ENCODE data around the gene COL23A1. TPM values are rescaled to one million over a fixed set of nuclear protein-coding genes. Genes with fewer than 3 reads are reported as not detected.

The COL23A1 gene
- total RNA-seq, 1 experiment from 2014 or later: not detected

GRCh38 chr5:178328826-178329730 lies 261.1 kb downstream of the COL23A1 start:
- H3K79me2 ChIP-seq (ENCODE audit: low read length): no peaks in the 10 kb centered on the region

GRCh38 chr5:178327931-178328711 lies 262.1 kb downstream of the COL23A1 start:
- no peak overlapping the region for H2AFZ ChIP-seq (ENCODE audit: low read length)
- H3K4me2 ChIP-seq (ENCODE audit: low read length): no peak overlapping the region
- no peaks in the 10 kb centered on the region for H3K36me3 ChIP-seq (ENCODE audit: low read depth, low read length)
- no peaks in the 10 kb centered on the region for H4K20me1 ChIP-seq (ENCODE audit: low read length)
- no peak overlapping the region for H3K4me3 ChIP-seq (ENCODE audit: low read length)
- no peaks in the 10 kb centered on the region for H3K9me3 ChIP-seq (ENCODE audit: low read length)
- intact Hi-C loops (cut with micrococcal nuclease): no loop called here
- no peaks in the 10 kb centered on the region for H3K9me2 ChIP-seq (replicated peaks; ENCODE audit: low read length)
- H3K79me2 ChIP-seq (ENCODE audit: low read length): no peaks in the 10 kb centered on the region
- no peak overlapping the region for H3K9ac ChIP-seq (ENCODE audit: low read length)
- ATAC-seq (no peak), DNase-seq (no peak)
- no peaks in the 10 kb centered on the region for H3F3A ChIP-seq (ENCODE audit: low read length, unreplicated experiment)
- H3K4me1 ChIP-seq (ENCODE audit: insufficient read depth, low read length): peaks cover 12% of the 10 kb centered on the region; the same call in 1 of the 2 replicates
- H3K27me3 ChIP-seq (ENCODE audit: low read length): peaks cover 16% of the 10 kb centered on the region
- no peak overlapping the region for H3K27ac ChIP-seq (ENCODE audit: low read length)
- BruUV-seq (replicated peaks): no TSS peak
- ChIA-PET CTCF (no interaction called here), POLR2A (ENCODE audit: unreplicated experiment) (no interaction called here)
- no peak for TF ChIP-seq CTCF (conservative IDR thresholded peaks at IDR 0.05; ENCODE audit: low read depth, low read length)
- TF ChIP-seq EZH2 (IDR thresholded peaks at IDR 0.05; ENCODE audit: low read length, unreplicated experiment): no peak
- no peak for TF ChIP-seq EZH2phosphoT487 (IDR thresholded peaks at IDR 0.05; ENCODE audit: borderline replicate concordance, low read length)

More at GRCh38 chr5:178328826-178329730, 261.1 kb downstream of the COL23A1 start:
- Histone ChIP-seq H2AFZ (ENCODE audit: low read length) (no peak overlapping the region), H3F3A (ENCODE audit: low read length, unreplicated experiment) (no peaks in the 10 kb centered on the region), H3K36me3 (ENCODE audit: low read depth, low read length) (no peaks in the 10 kb centered on the region), H3K4me2 (ENCODE audit: low read length) (no peak overlapping the region), H3K4me3 (ENCODE audit: low read length) (no peak overlapping the region), H3K9ac (ENCODE audit: low read length) (no peak overlapping the region), H3K27me3 (ENCODE audit: low read length) (peaks cover 16% of the 10 kb centered on the region), H3K9me2 (replicated peaks; ENCODE audit: low read length) (no peaks in the 10 kb centered on the region), H3K9me3 (ENCODE audit: low read length) (no peaks in the 10 kb centered on the region), H3K4me1 (ENCODE audit: insufficient read depth, low read length) (peaks cover 12% of the 10 kb centered on the region; the same call in 1 of the 2 replicates), H3K27ac (ENCODE audit: low read length) (no peak overlapping the region), H4K20me1 (ENCODE audit: low read length) (no peaks in the 10 kb centered on the region)
- ATAC-seq (no peak), DNase-seq (no peak)
- ChIA-PET CTCF (no interaction called here), POLR2A (ENCODE audit: unreplicated experiment) (no interaction called here)
- BruUV-seq (replicated peaks): no TSS peak
- TF ChIP-seq CTCF (conservative IDR thresholded peaks at IDR 0.05; ENCODE audit: low read depth, low read length): no peak
- TF ChIP-seq EZH2 (IDR thresholded peaks at IDR 0.05; ENCODE audit: low read length, unreplicated experiment): no peak
- TF ChIP-seq EZH2phosphoT487 (IDR thresholded peaks at IDR 0.05; ENCODE audit: borderline replicate concordance, low read length): no peak
- intact Hi-C loops (cut with micrococcal nuclease): no loop called here

Data from PC-3 (cell line).